Stimulated activated naive CD4-positive, alpha-beta T cell treated with Interleukin-2 at 50 U/mL for 16 hours (primary cell): ENCODE data around the gene RNLS.

Source experiments
- DNase-seq: peaks from one replicate; lab custom pipeline; 2025; lab: John Stamatoyannopoulos, UW

Gene RNLS

GRCh38 chr10:88428442-88428841 lies 154.7 kb downstream of the RNLS start:
- no peak for DNase-seq

- DNase-seq: no peak
Measured at GRCh38 chr10:88427024-88427423, 156.1 kb downstream of the RNLS start.

DNA sequence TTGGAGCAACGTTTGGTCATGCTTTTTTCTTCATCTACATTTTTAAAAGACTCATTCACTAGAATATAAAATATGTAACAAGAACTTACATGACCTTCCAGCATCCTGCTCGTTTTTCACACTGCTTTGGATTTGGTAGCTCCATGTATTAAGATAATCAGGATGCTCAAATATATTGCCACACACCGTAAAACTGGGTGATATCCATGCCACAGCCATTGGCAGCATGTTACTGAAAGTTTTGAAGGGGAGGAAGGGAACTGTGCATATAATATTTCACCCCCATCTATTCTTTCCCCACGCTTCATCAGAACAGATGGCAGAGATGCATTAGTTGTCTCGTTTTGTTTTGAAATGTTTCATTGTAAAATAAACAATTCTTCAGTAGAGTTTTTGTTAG lies 158.2 kb downstream of the RNLS start:
- DNase-seq: no peak

GRCh38 chr10:88423732-88424131 lies 159.4 kb downstream of the RNLS start:
- no peak for DNase-seq

DNA sequence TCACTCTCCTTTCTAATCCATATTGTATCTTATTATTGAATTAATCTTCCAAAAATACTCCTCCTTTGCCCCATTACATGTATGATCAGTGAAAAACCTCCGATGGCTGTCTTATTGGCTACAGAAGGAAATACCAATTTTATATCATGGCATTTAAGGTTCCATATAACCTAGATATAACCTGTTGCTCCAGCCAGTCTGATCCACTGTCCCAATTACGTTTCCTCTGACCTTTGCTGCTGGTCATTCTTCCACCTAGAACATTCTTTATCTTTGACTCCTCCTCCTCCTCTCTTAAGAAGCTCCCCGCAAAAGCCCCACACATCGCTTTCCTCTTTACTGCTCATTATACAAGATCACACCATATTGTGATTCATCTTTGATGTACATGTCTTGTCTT lies 161.5 kb downstream of the RNLS start:
- DNase-seq: no peak

DNA sequence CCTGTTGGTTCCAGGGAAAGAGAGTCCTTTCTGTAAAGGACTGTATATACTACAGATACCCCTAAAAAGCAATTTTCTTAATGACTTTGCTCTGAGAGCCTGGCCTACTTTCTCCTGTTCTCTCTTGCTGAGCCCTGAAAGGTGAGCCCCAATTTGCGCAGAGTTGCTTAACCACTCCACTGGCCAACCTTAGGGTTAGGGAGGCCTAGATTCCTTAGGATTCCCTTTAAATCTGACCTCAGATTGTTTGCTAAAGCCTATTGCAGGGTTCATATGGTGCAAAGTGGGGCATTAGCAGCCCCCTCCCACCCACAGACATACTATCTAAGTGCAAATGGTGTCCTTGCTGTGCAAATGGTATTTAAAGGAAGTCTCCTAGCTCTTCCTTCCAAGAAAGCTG lies 164.2 kb downstream of the RNLS start:
- no peak for DNase-seq

GRCh38 chr10:88417387-88418030 lies 165.6 kb downstream of the RNLS start:
- DNase-seq: no peak

- DNase-seq: no peak
Measured at GRCh38 chr10:88416801-88417200, 166.3 kb downstream of the RNLS start.

DNA sequence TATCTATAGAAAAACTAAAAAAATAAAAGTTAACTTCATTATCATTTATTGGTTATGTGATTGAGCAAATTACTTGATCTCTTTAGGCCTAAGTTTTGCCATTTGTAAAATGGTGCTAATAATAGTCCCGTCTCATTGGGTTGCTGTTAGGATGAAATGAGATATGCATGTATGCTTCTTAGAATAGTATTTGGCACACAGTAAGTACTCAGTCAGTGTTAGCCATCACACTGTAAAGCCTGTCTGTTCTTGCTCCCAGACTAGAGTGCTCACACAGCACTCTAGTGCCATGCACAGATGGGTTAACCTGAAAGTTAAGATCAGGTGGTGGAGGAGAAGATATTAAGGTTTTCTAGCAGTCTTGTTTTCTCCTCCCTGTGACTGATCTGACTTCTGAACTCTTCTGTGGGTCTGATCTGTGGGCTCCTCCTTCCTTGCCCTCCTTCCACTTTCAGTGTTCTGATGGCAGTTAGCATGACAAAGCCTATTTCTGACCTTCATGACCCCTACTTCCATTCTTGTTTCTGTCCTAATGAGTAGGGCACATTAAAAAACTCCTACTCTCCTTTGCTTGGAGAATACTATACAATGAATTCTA lies 167.5 kb downstream of the RNLS start:
- no peak for DNase-seq

DNA sequence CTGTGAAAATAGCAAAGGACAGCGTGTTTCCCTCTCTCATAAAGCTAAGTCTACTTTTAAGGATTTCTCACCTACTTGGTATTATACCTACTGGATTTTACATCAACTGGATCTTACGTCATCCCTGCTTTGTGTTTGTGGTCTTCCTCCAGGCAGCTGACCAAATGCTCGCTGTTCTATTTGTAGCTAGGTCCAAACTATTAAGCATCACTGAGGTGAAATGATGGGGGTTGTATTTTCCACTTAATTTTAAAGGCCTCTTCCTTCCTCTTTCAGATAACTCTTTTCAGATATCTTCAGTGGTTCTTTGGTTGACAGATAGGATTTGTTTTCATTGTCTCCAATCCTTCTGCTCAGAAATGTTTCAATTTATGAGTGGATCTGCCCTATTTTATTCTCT lies 169.7 kb downstream of the RNLS start:
- DNase-seq: no peak

DNA sequence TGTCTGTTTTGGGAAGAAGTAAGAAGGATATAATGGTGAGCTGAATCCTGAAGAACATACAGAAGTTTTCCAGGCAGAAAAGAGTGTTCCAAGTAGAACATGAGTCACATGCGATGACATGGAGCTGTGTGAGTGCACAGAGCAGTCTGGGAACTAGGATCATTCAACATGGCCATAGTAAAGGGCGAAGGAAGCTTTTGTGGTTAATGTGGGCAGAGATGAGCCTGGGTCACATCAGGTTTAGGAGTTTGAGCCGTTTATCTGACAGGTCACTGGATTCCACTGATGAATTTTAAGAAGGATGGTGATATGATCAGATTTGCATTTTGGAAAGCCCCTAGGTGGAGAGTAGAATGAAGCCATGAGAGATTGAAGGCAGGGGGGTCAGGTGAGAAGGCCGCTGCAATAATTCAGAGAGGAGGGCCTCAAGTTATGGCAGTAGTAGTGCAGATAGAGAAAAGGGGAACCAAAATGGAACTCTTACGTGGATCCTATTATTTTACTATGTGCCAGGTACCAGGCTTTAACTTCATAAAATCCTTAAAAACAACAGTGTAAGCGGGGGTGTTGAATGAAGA lies 171.3 kb downstream of the RNLS start:
- DNase-seq: no peak

DNA sequence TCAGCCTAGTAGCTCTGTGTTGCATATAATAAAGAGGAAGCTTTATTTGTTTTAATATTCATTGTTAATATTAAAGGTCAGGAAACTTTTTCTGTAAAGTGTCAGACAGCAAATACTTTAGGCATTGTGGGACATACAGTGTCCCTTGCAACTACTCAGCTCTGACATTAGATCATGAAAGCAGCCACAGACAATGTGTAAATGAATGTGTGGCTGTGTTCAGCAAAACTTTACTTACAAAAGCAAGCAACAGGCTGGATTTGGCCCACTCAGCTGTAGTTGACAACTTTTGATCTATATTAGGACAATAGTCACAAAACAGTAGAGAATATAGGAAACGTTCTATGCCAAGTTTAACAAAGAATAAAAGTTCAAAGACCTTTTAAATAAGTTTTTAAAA lies 173.3 kb downstream of the RNLS start:
- DNase-seq: no peak

- no peak for DNase-seq
Measured at GRCh38 chr10:88409236-88409635, 173.9 kb downstream of the RNLS start.

DNA sequence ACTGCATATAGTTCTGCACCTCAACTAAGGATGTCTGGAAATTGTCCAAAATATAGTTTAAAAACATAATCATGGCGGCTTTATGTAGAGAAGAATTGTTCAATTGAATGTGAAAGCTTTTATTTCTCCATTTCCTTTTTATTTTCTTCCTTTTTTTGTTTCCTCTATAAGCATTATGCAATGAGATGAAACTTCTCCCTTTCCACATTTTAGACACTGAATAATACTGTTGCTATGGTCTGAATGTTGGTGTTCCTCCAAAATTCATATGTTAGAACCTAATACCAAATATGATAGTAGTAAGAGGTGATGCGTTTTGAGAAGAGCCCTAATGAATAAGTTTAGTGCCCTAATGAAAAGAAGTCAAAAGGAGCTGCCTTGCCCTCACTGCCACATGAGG lies 175.0 kb downstream of the RNLS start:
- no peak for DNase-seq

- DNase-seq: no peak
Measured at GRCh38 chr10:88404133-88404532, 179.0 kb downstream of the RNLS start.

- no peak for DNase-seq
Measured at GRCh38 chr10:88401671-88402347, 181.3 kb downstream of the RNLS start.

GRCh38 chr10:88399240-88399639 lies 183.9 kb downstream of the RNLS start:
- DNase-seq: no peak

GRCh38 chr10:88395677-88396076 lies 187.4 kb downstream of the RNLS start:
- no peak for DNase-seq

DNA sequence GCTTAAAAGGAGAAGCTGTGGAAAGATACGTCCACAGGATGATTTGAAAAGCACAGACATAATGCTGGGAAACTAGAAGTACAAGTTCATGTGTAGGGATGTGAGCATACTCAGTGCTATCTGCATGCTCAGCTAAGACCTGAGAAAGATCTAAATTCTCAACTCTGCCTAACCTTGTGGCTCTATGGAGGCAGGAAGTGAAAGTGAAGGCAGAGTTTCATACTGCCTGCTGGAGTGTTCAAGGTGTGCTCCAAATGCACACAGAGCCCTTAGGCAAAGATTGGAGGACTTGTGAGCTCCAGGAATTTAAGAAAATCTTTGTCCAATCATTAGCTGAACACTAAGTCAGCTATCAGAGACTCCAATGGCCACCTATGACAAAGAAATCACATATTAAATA lies 190.9 kb downstream of the RNLS start:
- DNase-seq: no peak

DNA sequence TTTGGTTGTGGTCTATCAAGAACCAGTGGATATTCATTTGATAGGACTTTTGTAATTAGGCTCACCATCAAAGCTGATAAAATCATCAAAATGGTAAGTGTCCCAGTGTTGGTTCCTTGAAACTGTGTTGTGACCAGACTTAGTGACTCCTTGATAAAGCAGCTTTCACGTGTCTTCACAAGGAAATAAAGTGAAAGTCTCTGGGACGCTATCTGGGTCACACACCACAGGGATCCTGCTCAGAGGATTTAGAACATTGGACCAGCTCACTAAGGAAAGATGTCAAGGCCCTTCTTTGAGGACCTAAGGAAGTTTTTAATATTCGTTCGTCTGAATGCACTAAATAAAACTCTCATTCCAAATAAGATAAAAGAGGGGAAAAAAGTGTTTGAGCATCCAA lies 193.1 kb downstream of the RNLS start:
- no peak for DNase-seq

GRCh38 chr10:88389456-88389855 lies 193.7 kb downstream of the RNLS start:
- no peak for DNase-seq

DNA sequence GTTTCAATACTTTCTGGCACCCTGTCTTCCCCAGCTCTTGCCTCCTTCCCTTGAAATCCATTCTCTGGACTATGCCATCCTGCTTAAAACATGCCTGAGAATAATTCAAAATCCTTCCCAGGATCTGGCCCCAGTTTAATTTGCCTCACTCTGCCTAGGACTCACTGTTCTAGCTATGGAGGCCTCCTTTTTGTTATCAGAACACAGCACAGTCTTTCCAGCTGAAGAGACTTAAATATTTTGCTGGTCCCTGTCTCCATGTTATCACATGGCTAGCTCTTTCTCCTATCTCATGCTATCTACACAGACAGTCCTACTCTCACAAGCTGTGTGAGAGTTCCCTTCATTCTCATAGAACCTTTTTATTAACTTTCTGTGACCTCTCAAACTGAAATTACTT lies 194.8 kb downstream of the RNLS start:
- DNase-seq: no peak
